Measurements from ENCODE around the gene ERC1.

ERC1 gene

DNA sequence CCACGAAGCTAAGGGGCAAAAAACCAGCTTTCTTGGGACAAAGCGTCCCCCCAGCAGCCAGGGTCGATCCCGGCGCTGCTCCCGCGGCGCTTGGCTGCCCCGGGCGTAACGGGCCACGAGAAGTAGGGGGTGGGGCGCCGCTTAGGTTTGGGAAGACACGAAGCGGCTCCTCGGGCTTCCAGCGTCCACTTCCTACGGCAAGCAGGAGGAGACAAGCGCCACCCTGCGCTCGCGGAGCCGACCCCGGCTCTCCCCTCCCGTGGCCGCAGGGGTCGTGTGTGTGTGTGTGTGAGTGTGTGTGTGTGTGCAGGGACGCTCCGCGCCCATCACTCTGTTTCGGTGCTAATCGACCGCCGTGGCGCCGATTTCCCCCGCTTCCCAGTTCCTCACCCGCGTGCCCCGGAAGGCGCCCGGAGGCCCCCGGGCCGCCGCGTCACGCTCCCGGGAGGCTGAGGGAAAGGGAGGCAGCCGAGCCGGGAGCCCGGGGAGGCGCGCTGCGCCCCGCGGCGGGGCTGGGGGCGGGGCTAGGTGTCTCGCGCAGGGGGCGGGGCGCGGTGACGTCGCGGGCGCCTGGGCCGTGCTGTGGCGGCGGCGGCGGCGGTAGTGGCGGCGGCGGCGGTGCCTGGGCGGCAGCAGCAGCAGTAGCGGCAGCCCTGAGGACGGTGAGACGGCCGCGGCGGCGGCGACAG is at the start of gene ERC1:
Gene ERC1 (plus strand): TSS at position 563 of the 689 bp plus-strand sequence. CDS start 36,681 bp downstream, outside the sequence.
- no peak for DNase-seq

DNA sequence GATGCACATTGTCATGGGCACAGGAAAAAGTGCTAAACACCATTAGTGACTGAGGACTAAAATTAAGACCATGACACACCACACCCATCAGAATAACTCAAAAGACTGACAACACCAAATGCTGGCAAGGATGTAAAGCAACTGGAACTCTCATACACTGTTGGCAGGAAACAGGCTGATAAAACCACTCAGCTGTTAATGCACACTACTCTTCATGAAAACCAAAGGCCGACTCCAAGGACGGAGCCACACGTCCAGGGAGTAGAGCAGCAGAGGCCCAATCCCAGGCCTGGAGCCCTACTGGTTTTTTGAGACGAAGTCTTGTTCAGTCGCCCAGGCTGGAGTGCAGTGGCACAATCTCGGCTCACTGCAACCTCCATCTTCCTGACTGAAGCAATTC is 48.0 kb upstream of the ERC1 start:
- DNase-seq = no peak

DNA sequence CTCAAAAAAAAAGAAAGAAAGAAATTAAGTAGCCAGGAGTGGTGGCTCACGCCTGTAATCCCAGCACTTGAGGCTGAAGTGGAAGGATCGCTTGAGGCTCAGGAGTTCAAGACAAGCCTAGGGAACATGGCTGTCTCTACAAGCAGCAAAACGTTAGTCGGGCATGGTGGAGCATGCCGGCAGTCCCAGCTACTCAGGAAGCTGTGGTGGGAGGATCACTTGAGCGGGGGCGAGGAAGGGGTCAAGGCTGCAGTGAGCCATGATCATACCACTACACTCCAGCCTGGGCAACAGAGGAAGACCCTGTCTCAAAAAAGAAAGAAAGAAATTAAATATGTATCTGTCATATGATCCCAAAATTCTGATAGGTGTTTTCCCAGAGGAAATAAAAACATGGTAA is 46.8 kb upstream of the ERC1 start:
- no peak for DNase-seq

DNA sequence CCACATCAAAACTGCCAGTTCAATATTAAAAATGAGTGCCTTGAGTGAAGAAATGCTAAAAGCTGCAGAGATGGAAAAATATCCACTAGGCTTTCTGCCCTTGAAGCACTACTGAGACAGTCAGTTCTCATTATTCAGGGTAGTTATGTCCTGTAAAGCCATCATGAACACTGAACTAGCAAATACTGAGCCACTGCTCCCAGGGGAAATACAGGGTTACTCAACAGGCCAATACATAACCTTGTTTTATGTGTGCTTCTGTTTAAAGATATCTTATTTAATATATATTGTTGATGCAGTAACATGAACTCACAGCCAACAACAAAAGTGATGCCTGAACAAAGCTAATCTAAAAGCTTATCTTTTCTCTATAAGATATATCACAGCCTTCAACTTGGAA is 44.8 kb upstream of the ERC1 start:
- no peak for DNase-seq

DNA sequence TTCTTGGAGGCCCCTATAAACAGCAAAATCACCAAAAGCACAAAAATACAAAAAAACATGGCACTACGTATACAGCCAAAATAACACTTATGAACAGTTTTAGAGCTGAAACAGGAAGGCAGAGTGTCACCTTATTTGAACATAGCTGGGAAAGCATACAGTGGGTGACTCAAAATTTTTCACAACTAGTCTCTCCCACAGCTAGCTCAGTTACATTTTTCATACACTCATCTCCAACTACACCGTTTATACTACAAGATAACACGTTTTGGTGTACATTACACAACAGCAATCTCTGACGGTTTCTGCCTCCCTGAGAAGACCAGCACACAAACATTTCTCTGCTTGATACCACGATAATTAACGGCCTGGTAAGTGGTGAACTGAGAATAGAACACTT is 44.4 kb upstream of the ERC1 start:
- DNase-seq = no peak

DNA sequence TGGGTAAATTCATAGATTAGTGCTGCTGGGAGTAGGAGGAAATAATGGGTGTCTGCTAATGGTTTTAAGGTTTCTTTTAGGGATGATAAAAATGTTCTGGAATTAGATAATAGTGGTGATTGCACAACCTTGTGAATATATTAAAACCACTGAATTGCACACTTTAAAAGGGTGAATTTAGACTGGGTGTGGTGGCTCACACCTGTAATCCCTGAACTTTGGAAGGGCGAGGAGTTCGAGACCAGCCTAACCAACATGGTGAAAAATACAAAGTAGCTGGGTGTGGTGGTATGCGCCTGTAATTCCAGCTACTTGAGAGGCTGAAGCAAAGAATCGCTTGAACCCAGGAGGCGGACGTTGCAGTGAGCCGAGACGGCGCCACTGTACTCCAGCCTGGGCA is 42.8 kb upstream of the ERC1 start:
- DNase-seq = no peak

DNA sequence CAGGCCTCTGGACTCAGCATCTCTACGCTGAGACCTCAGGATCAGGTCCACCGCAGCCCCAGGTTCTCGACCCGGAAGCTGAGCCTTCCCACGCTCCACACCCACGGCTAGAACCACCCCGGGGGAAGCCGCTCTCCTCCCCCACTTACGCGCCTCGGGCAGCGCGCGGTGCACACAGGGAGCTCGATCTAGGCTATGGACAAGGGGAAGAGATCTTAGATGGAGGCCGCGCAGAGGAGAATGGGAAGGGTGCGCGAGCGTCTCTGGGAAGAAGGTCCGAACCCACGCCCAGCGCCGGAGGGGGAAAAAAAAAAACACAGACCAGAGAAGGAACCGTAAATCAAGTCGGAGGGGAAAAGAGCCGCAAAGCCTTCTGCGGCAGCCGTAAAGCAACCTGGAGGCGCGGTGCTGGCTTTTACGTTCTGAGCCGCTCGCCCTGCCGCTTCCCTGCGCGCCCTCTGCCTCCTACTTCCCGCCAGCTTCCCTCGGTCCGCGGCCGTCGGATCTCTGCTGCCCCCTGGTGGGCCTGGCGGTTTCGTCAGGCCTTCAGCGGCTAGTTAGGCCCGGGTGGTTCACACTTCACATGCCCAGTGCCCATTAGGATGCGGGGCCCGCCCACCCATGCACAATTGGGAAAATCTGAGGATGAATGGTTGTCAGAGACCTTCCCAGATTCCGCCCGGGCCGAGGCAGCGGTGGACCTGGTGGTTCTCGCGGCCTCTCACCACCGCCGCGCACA is 41.4 kb upstream of the ERC1 start, which contains the start of gene RAD52:
Gene RAD52 (minus strand): TSS at position 242 of the 739 bp plus-strand sequence. CDS start 16,636 bp downstream, outside the sequence.
- peak; percentile 97 for DNase-seq

DNA sequence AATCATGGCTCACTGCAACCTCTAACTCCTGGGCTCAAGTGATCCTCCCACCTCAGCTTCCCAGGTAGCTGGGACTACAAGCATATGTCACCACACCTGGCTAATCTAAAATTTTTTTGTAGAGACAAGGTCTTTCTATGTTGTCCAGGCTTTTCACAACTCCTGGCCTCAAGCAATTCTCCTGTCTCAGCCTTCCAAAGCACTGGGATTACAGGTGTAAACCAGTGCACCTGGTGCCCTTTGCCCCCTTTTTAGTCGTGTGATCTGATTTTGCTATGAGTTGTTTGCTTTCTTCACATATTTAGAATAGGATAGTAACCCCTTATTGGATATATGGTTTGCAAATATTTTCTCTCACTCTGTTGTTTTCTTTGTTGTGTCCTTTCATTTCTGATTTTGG is 39.8 kb upstream of the ERC1 start:
- DNase-seq = no peak

DNA sequence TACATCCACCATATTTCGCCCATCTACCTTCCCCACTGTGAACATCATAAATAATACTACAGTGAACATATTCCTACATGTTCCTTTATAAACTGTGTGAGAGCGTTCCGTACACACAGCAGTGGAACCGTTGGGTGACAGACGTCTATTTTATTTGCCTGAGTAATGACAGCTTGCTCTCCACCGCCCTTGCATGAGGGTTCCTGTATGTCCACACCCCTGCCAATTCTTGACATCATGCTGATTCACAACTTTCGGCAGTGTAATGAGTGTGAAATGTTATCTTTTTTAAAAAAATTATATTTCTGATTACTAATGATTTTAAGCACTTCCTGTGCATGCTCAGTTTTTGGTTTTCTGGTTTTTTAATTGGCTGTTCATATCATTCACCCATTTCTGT is 37.2 kb upstream of the ERC1 start:
- DNase-seq = no peak

DNA sequence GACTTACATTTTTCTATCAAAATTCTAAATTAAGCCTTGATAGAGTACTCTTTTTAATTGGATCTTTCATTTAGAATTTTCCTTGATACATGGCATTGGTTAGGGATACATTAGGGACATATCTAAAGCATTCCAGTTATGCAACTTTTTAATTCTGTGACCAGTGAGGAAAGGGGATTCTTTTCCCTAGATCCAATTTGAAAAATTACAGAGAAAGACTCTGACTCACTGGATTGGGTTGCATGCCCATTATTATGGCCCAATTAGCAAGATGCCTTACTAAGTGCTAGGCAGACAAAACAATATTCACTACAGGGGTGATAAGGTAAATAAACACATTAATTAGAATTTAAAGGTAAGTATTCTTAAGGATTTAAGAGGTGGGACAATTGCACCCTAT is 36.3 kb upstream of the ERC1 start:
- DNase-seq = no peak

DNA sequence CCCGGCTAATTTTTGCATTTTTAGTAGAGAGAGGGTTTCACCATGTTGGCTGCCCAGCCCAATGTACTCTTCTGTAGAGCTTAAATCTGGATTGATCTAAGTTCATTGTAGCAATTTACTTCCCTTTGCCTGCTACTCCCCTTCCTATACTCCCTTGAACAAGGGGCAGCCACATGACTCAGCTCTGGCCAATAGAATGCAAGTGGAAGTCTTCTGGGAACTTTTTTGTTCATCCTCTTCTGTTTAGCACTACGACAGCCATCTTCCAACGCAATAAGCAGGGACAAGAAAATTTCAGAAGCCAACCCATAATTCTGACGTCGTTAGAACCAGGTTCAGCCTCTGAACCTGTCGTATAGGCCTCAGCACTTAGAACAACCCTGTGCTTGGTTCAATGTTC is 35.1 kb upstream of the ERC1 start:
- DNase-seq = no peak

DNA sequence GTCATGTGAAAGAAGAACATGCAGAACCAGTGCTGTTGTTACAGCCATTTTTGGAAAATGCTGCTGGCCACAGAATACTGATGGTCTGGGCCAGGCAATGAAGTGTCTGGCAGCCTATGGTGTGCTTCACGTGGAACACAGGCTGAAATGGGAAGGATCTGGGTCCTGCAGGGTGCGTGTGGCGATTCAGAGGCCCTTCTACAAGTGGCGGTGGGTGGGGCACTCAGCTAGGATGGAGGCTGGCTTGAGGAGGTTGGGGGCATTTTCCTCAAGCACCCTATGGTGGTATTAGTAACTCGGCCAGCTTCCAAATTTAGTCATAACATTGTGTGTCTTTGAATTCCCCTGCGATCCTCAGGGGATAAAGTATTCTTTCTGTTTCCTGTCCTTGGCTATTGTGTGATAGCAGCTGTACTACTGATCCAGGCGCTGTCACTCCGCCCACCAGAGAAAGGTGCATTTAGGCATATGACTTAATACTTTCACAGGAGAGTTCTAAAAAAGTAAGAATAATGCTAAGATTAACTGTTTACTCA is 32.4 kb upstream of the ERC1 start:
- DNase-seq = no peak

DNA sequence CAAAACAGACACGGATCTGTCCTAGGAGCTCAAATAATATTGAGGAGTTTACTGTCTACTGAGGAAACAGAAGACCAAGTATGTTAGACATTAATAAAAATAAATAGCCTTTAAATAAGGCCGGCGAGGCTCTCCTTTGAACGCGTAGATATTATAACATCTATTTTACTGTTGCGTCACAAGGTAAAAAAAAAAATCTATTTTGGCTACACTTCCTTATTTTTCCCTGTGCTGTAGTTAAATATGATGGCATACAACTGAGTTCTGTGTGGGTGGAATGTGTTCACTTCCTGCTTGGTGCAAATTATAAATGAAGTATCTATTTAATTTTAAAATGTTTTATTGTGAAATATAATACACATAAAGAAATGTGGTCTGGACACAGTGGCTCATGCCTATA is 24.3 kb upstream of the ERC1 start:
- DNase-seq = no peak

DNA sequence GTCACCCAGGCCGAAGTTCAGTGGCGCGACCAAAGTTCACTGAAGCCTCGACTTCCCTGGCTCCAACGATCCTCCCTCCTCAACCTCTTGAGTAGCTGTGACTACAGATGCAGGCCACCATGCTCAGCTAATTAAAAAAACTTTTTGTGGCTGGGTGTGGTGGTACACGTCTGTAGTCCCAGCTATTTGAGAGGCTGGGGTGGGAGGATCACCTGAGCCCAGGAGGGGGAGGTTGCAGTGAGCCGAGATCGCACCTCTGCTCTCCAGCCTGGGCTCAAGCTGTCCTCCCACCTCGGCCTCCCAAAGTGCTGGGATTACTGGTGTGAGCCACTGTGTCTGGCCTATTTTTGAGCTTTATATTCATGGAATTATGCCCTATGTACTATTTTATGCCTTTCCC is 23.4 kb upstream of the ERC1 start:
- DNase-seq = no peak

DNA sequence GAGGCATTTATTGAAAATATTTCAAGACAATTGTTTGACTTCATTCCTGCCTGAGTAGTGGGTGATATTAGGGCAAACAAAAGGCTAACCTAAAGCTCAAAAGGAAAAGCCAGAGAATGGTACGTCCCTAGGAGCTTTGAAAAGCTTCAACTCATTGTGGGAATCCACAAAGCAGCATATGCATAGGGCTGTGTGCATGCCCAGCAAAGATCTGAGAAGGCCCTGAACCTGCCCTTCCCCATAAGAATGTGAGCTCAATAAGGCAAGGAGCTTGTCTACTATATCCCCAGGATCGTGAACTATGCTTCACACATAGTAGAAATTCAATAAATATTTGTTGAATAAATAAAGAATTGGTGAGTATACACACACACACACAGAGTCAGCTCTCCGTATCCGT is 22.5 kb upstream of the ERC1 start:
- DNase-seq = no peak

DNA sequence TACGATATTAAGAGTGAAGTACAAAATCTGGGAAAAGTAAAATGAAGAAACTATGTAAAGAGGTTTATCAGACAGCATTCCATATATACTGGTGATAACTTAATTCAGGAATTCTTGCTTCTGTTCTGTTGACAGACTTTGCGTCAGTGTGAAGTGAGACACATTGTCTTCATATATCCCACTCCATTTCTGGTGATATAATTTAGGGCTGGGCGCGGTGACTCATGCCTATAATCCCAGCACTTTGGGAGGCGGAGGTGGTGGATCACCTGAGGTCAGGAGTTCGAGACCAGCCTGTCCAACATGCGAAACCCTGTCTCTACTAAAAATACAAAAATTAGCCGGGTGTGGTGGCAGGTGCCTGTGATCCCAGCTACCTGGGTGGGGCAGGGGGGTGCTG is 21.2 kb upstream of the ERC1 start:
- no peak for DNase-seq

DNA sequence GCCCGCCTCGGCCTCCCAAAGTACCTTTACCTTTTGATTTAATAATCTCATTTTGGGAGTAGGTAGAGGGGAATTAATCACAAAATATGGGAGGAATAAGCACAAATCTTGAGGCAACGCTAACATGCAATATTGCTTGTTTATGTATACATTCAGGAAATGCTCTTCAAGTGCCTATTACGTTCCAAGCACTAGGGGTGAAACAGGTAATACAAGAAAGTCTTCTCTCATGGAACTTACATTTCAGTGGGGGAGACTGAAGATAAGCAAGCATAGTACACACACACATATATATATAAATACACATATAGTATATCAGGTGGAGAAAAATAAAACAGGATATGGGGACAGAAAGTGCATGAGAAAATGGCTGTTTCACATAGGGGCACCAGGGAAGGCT is 19.0 kb upstream of the ERC1 start:
- no peak for DNase-seq

DNA sequence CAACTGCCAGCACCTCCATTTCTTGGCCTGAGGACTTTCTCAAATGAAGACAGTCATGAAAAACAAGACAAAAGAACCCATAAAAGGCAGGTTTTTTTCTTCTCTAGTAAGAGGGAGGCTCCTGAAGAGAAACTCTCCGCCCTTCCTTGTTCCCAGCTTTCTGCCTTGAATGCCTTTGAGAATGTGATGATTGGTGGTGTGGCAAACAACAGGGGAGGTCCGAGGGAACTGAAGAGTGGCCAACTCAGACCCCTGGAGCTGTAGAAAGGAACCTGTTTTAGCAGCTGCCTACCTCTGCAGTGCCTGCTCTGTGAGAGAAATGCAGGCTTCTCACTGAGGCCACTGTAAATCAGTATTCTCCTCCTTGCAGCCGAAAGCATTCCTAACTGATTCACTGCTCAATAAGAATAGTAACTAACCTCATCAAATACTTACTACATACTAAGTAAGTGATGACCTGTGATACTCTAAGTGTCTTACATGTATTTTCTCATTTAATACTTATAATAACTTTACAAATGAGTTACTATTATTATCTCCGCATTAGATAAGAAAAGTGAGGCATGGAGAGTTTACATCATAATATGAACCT is 16.7 kb upstream of the ERC1 start:
- no peak for DNase-seq

DNA sequence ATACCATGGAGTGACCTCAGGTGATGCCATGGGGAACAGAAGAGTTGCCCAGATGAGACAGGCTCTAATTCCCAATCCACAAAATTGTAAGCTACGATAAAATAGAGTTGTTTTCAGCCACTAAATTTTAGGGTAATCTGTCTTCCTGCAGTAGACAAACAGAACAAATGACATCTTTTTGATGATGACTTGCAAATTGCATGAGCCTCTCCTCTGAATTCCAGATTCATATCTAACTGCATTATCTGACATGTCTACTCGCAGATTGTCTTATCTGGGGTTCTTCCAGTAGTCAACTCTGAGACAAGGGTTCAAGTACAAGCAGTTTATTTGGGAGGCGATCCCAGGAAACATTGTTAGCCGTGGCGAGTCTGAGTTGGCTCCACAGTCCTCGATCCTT is 14.4 kb upstream of the ERC1 start:
- DNase-seq = no peak

DNA sequence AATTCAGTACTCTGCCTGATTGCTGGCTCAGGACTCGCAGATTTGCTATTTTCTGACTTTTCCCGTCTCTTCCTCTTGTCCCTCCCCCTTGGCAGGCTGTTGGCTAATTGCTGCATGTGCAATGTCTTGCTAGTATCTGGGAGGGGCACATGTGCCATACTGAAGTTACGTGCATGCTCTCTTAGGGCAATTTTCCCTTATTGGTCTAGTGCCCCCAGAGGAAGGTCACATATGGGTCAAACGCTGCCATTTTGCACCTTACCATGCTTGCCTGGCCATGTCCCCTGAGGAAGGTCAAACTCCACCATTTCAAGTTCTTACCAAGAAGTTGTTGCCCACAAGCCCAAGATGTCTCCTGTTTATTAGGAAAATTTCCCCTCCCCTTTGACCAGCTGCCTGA is 13.9 kb upstream of the ERC1 start:
- no peak for DNase-seq

DNA sequence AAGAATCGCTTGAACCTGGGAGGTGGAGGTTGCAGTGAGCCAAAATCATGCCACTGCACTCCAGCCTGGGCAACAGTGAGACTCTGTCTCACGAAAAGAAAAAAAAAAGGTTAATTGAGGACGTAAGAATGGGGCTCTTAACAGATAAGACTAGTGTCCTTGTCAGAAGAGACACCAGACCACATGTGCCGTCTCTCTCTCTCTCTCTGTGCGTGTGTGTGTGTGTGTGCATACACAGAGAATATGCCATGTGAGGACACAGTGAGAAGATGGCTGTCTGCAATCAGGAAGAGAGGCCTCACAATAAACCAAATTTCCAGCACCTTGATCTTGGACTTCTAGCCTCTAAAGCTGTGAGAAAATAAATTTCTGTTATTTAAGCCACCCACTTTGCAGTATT is 11.7 kb upstream of the ERC1 start:
- no peak for DNase-seq

DNA sequence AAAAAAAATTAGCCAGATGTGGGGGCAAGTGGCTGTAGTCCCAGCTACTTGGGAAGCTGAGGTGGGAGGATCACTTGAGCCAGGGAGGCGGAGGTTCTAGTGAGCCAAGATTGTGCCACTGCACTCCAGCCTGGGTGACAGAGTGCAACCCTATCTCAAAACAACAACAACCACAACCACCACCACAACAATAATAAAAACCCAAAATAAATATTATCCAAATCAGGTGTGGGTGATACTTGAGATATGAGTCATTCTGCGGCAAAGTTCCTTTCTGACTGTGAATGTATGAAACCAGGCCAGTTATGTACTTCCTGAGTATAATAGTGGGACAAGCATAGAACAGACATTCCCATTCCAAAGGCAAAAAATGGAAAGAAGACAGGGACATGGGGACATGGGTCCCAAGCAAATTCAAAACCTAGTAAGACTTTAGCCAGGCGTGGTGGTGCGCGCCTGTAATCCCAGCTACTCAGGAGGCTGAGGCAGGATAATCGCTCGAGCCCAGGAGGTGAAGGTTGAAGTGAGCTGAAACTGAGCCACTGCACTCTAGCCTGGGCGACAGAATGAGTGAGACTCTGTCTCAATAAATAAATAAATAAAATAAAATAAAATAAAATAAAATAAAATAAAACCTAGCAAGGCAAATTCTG is 9.7 kb upstream of the ERC1 start:
- no peak for DNase-seq

DNA sequence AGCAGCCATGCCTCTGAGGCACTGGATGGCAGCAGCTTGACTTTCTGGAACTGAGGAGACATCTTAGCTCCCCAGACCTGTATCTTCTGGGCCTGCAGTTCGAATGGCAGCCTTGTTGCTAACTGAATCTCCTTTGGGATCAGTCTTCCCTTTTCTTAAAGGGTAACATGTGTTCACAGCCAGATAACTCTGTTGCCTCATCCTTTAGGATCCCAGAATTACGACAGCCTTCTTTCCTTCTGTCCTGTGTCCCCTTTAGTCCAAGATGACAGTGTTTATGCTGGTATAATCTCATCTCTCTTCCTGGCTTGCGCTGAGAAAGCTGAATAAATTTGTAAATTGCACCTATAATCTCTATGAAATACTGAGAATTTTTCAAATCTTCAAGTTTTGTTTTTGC is 9.1 kb upstream of the ERC1 start:
- no peak for DNase-seq

DNA sequence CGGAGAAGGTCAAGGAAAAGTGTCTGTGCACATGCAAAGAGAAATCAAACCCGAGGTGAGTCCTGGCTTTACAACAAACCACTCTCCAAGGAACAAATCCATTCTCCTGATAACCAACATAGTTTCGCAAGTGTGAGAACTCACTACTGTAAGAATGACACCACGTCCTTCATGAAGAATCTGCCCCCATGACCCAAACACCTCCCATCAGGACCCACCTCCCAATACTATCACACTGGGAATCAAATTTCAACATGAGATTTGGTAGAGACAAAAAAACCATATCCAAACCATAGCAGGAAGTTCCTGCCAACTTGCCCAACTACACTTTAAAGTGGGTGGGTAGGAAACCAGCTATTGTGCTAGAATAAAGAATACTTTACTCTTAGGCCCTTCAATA is 2.4 kb upstream of the ERC1 start:
- no peak for DNase-seq

All from NCI-H2029 treated with DMSO at 0.1 percent for 48 hours (cell line).